DMS79 (cell line): ENCODE data around the gene CTNND2.

ENCODE experiments used
- DNase-seq: peaks from one replicate; lab custom pipeline; 2025; lab: John Stamatoyannopoulos, UW

Gene CTNND2

DNA sequence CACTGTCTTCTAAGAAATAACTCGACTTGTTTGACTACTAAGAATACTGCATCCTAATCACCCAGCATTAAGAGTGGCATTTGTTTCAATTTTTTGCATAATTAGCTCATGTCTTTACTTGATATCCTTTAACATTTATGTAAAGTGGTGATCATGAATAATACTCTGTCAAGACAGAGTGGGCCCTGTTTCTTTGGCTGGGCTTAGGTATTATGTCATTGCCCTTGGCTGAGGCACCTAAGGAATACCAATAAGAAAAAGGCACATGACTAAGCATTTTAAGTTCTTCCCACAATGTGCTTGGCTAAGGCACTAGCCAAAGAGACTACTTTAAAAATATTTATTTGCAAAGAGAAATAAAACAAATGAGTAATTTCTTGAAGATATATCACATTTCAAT is 308.1 kb downstream of the CTNND2 start:
- no peak for DNase-seq

DNA sequence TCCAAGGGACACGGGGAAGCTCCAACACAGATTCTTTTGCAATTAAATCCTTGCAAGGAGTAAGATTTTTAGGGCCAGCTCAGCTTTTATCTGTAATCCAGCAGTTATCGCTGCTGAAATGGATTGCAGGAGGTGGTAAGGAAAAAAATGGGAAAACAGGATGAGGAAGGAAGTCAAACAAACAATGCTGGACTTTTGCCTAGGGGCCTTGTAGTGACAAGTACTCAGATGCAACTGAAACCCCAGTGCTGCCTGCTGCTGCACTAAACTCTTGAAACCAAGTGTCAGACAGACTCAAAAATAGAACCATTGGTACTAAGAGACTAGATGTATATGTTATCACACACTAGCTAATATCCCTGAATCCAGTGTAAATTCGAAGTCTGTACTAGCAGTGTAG is 309.2 kb downstream of the CTNND2 start:
- DNase-seq, result no peak

DNA sequence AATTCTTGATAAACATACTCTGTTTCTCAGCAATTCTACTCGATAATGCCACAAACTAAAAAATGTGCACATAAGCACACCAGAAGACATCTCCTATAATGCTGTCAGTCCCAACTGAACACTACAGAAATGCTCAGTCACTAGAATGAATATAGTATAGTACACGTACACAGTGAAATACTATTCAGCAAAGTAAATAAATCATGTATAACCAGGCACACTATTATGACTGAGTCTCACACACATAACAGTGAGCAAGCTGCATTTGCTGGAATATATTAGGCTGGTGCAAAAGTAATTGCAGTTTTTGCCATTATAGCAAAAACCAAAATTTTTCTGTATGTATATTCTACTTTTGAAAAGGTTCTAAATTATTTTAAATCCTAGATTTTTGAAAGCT is 310.2 kb downstream of the CTNND2 start:
- no peak for DNase-seq

DNA sequence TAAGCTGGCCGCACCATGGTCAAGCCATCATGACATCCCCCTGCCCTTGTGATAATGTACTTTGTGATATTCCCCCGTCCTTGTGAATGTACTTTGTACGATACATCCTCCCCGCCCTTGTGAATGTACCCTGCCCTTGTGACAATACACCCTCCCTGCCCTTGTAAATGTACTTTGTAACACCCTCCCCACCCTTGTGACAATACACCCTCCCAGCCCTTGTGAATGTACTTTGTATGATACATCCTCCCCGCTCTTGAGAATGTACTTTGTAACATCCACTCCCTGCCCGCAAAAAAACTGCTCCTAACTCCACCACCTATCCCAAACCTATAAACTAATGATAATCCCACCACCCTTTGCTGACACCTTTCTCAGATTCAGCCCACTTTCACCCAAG is 313.8 kb downstream of the CTNND2 start:
- no peak for DNase-seq

DNA sequence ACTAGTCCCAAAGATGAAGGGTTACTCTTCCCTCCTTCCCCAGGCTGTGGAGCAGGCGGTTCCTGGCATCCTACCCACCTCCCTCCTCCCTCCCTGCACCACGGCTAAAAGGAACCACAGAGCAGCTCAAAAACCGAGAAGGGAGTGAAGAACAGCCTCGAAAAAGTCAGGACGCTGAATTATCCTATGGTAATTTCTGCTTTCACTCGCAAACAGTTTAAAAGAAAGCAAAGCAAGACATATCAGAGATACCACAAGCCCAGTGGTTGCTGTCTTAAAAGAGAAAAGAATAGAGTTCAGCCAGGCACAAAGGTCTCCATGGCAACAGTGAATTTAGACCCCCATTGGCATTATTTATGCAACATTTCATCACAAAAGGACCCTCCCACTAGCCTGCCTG is 315.4 kb downstream of the CTNND2 start:
- no peak for DNase-seq

DNA sequence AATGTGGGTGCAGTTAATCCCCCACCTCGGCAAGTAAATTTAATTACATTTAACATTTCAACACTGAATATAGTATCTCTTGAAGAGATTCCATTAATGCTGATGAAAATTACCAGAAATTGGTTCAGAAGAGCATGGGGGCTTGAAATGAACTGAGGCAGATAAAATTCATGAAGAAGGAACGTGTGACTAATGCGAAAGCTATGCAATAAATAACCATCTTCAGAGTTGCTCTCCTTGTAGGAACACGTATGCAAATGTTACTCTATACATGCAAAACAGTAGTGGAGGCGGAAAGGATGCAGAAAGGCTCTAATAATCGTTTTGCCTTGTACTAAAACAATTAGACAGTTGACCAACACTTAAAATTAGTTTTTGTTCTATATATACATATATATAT is 320.2 kb downstream of the CTNND2 start:
- DNase-seq, result no peak

DNA sequence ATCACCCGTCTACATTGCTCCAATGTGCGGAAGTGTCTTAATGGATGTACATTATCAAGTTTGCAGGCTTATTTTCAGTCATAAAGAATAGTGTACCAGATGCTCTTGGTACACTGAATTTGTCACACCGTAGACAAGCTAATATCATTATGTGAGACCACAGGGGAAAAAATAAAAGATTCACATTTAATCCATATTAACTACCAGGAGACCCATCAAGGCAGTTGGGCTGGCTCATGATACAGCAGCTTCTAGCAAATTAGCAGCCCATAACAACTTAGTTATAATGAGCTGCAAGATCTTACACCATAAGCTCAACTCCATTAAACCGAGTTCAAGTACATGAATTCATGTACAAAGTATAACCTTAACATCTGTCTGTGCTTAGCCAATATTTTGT is 324.9 kb downstream of the CTNND2 start:
- DNase-seq, result no peak

DNA sequence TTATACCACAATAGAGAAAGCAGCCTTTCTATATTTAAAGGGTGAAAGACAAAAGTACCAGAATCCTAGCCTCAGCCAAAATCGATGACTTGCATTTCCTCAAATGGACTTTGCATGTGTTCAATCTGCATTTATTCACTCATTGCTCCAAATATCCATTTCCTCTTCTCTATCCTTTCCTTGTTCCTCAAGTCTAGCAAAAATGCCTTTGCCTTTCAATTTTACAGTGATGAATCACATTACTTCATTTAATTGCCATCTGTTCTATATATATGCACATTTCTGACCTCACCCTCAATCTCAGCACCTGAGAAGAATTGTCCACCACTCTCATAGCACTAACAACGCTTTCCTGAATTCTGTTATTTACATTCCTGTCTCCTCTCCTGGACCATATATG is 329.5 kb downstream of the CTNND2 start:
- no peak for DNase-seq

DNA sequence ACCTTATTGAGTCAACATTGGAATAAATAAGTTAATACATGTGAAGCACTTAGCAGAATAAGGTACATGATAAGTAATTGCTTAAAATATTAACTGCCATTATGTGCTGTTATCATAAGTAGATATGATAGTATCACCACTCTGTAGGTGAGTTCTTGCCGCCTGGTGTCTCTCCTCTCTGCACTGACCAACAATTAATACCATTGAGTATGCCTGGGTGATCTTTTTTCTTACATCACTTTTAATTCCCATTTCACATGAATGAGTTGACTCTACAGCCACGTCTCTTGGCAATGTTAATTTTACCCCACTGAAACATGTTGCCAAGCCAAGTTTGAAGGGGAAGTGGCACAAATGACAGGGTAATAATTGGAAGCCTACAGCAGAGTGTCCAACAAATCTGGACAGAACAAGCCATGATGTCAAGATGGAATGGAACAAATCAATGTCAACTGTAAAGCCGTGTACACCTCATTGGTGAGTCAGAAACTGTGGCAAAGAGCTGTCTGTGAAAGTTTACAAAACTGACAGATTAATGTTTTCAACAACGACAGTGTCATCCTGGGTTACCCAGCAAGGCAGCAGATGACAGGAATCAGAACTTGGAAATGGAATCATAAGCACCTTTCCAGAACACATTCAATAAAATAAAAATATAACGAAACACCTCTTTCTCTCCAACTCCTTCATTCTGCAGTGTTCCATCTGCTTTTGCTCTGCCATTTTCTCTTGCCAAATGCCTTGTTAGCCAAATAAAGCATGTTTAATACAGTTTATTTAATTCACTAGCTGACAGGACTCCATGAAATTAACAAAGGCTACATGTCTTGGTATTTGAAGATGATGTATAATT is 330.9 kb downstream of the CTNND2 start:
- DNase-seq, result no peak

DNA sequence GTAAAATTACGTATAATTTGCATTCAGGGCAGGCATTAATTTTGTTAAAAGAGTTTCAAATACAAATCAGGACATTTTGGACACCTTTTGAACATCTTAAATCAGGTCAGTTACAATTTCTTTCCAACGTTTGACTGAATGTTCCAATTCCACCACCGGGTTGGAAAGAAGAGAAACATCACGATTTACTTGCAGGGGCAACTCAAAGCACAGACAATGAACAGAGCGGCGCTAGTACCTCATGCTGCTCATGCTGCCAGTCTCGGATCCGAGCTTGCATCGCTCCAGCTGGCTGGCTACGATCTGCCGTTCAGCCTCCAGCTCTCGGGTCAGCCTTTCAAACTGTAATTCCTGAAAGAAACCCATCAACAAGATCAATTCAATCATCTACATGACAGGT is 339.5 kb downstream of the CTNND2 start:
- no peak for DNase-seq

DNA sequence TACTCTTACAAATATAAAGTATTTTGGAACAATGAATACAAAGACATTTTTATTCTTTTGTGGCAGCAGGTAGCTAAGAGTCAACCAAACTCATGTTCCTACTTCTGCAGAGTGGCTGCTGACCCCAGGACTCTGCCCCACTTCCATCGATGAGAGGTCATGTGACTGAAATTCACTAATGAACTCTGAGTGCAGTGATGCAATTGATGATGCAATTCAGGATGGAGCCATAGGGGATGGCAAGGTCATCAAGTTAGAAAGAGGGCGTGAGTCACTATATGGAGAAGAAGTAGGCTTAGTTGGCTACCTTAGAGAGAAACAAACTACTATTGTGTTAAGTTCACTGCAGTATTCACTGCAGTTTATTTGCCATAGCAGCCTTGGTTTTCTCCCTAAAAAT is 340.4 kb downstream of the CTNND2 start:
- no peak for DNase-seq

DNA sequence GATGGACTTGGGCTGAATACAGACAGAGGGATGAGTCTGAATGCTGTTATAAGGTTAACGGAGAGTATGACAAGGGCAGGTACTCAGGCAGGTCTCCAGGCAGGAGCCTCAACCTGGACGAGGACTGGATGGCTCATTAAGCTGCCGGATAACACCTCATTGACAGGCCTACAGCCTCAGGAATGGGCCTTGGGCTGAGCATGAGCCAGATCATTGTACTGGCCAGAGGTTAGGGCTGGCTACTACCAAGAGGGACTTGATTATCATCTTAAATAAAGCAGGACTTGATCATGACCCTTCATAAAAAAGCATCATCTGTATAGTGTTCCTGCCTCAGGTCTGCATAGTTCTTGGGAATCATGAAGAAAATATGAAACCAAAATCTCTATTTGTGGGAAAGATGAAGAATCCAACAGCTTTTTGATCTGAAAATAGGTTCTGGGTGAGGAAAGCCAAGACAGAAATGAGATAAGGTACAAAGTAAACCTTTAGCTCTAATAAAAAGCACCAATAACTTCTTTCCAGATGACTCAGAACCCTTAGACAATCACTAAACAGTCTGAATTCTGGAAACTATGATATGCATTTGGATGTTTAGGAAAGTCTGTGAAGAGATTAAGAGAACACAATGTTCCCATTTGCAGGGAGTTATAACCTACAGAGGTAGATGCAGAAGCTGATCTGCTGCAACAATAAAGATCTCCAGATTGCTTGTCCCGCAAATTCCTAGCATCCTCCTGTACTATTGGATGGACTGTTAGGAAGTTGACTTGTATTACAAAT is 343.1 kb downstream of the CTNND2 start:
- DNase-seq, result no peak

DNA sequence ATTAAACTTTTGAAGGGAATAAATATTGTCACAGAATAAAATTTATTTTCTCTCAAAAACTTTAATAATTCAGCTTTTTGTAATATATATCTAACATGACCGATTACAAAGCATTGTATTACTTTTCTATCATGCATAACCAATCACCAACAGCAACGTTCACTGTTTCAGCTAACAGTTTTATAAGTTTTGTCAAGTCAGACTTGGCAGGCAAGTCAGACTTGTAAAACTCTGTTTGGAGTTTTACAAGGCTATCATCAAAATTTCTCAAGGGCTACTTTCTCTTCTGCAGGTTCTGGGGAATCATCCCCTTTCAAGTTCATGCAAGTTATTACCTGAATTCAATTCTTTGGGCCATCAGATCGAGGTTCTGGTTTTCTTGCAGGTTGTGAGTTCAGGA is 347.2 kb downstream of the CTNND2 start:
- DNase-seq, result no peak

DNA sequence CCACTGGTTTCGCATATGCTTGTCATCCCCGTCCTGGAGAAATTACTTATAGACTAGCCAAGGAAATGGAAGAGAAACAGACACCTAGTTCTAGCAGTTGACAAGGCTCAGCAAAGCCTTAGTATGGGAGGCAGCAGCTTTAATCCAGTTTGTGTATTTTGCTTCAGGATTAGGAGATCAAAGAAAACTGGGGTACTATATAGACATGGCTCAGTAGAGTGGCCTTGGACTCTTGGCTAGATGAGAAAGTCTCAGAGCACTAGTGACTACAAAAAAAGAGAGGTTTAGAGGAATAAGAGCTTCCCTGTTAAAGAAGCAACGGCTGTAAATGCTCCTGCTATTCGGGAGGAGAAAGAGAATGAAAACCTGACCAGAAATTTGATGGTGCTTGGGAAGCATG is 349.1 kb downstream of the CTNND2 start:
- no peak for DNase-seq

DNA sequence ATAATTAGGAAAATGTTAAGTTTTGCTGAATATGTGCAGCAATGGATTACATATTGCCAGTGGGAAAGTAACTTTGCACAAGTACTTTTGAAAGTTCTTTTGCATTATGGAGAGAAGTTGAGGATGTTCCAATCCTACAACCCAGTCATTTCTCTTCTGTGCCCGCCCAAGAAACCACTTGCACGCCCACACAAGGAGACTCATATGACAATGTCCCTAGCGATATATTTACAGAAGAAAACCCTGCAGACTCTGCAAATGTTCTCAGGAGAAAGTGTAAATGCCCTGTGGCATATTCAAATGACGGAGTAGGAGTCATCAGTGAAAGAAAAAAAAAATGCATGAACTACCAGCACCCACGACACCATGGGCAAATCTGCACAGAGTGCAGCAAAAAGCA is 356.5 kb downstream of the CTNND2 start:
- DNase-seq, result no peak

DNA sequence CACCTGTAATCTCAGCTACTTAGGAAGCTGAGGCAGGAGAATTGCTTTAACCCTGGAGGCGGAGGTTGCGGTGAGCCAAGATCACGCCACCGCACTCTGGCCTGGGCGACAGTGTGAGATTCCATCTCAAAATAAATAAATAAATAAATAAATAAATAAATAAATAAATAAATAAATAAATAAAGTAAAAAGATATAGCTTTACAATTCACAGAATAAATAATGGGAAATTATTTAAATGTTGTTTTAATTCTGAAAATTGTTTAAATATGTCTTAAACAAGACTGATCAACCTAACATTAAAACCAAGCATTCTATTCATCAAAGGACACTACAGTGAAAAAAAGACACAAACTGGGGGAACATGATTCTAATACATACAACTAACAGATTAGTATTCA is 357.1 kb downstream of the CTNND2 start:
- no peak for DNase-seq

DNA sequence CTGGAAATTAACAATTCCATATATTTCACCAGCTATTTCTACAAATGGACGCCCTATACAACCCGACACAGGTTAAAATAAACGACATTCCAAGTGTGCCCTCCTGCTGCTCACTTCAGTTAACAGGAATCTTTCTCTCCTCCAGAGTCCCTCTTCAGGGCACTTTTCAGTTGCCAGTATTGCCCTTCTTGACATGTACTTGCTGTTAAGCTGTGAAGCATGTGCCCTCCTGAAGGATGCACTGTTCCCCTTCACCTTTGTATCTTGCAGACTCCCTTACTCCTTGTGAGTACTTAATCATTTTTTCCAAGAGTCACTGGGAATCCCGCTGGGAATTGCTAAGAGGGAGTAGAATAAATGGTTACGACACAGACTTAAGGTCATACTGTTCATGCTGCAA is 364.1 kb downstream of the CTNND2 start:
- no peak for DNase-seq

DNA sequence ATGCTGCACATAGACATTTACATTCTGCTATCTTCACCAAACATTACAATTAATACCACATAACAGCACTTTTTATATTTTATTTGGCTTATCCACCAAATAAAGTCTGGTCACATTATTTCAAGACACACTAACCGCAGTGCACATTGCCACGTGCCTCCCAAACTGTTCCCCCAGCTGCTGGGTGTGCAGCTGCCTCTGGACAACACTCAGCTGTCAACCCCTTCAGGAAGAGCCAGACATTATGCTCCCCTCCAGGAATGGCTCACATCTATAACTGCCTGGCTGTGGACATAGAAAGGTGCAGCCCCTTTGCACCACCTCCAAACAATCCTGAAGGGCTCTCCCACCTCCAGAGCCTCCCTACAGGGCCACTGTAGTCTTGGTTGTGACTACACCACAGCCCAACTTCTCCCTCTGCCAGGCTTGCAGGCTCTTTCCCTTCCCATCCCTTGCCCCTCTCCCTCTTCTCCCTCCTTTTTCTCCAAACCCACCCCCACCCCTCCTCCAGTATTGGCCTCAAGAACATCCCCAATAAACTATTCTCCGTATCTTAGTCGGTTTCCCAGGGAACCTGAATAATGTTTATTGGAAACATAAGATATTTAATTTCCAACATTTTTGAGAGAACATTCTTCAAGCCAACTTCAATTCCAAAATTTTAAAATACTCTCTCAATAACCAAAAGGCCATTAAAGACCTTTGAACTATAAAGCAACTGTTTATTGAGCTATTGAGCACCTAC is 372.3 kb downstream of the CTNND2 start:
- no peak for DNase-seq

DNA sequence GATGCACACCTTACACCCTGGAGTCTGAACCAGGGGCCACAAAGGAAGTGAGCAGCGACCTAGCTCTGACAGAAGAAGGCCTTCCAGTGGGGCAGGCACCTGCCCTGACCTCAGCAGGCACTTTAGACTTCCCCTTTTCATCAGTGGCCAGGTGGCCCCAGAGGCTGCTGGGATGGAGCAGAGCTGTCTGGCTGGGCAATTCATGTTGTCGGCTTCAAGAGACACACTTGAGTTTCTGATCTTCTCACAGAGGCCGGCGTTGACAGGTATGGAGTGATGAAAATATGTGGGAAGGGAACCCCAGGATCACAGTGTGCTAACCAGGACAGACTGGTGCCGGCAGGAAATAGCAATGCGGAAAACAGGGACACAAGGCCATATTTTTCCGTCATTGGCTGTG is 375.5 kb downstream of the CTNND2 start:
- no peak for DNase-seq

DNA sequence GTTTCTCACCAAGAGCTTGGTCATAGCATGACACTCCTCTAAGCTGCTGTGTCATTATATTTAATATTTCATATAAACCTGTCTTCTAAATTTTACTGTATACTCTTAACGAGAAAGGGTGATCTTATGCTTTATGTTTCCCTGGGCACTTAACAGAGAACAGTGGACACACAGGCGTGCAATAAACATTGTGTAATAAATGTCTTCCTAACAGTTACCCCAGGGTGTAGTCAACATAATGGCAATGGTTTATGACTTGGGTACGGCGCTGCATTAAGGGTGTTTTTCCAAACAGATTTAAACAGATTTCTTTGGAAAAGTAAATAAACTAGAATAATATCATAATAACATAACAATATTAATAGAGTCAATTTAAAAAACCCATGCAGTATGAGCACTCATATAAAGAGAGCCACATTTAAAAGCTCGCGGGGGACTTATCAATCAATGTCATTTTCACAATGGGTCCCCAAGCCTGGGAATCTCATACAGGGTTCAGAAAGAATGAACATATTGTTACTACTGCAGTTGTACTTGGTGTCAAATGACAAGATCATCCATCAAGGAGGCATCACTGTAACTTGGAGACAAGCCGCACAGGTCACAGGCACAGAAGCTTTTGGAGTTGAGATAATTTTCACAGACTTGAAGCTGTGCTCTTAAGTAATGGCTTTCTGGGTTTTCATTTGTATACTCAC is 376.4 kb downstream of the CTNND2 start:
- DNase-seq, result no peak

DNA sequence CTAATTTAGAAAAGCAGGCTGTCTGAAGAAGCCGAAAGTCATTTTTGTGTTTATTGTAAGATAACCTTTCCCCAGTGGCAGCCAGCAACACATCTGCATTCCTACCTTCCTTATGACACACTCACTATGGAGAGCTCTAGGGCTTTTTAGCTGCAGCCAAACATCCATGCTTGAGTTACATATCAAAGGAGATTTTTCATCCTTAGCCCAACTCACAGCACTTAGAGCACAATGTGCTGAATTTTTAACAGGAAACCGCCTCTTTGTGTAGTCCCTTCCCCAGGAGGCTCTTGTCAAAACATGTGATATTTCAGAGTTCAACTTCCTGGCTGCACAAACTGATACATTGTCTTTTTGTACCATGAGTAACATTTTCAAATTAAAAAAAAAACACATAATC is 379.2 kb downstream of the CTNND2 start:
- no peak for DNase-seq

DNA sequence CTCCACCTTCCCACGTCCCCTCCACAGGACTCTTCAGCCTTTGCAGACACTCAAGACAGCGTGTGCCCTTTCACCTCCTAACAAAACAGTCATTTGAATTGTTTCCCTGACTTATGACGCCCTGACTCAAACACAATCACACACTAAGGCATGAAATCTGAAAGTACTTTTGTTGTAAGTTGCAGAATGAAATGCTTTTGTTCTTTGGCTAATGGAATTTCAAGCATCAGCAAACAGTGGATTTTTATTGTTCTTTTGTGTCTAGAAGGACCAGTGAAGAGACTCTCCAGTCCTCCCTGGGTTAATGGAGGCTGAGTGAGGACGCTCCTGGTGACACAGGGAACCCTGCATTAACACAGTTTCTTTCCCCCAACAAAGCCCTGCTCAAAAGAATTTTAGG is 380.1 kb downstream of the CTNND2 start:
- no peak for DNase-seq
